ENCODE data around the gene LAIR2.

The LAIR2 gene

GRCh38 chr19:54552913-54553310, 50.3 kb downstream of the LAIR2 start:
- no peak for DNase-seq (ENCODE audit: insufficient read length, low spot score)
- no peak for TF ChIP-seq POLR2A (IDR thresholded peaks at IDR 0.05; ENCODE audit: low read depth, low read length)
- FAIRE-seq: no peak

GRCh38 chr19:54554006-54554405, 51.4 kb downstream of the LAIR2 start:
- no peak for DNase-seq (ENCODE audit: insufficient read length, low spot score)
- no peak for TF ChIP-seq POLR2A (IDR thresholded peaks at IDR 0.05; ENCODE audit: low read depth, low read length)
- no peak for FAIRE-seq

GRCh38 chr19:54554896-54555295, 52.3 kb downstream of the LAIR2 start:
- DNase-seq (ENCODE audit: insufficient read length, low spot score) (no peak), FAIRE-seq (no peak)
- no peak for TF ChIP-seq POLR2A (IDR thresholded peaks at IDR 0.05; ENCODE audit: low read depth, low read length)

GRCh38 chr19:54556194-54556593, 53.6 kb downstream of the LAIR2 start:
- DNase-seq (ENCODE audit: insufficient read length, low spot score) (no peak), FAIRE-seq (no peak)
- TF ChIP-seq POLR2A (IDR thresholded peaks at IDR 0.05; ENCODE audit: low read depth, low read length): no peak

GRCh38 chr19:54558339-54558738, 55.7 kb downstream of the LAIR2 start:
- no peak for TF ChIP-seq POLR2A (IDR thresholded peaks at IDR 0.05; ENCODE audit: low read depth, low read length)
- DNase-seq (ENCODE audit: insufficient read length, low spot score): no peak
- FAIRE-seq: no peak

Data from H54 (cell line).